Fibroblast of lung (primary cell): ENCODE results near the gene UCHL1. TPM values are rescaled to one million over a fixed set of nuclear protein-coding genes. Genes with fewer than 3 reads are reported as not detected.

Experiments
- DNase-seq, 2 donors: peaks; one replicate each; pipeline versions ENCODE4 v3.0.0 to v3.0.0-alpha.2; 2010; ENCODE audit warnings: low read depth in 2 of 2
- H2AFZ ChIP-seq: 2 replicates; pipeline ENCODE4 v1.5.1; 2012; ENCODE audit warnings: low read length, control low read depth, inconsistent platforms
- H3K27ac ChIP-seq: 2 replicates; pipeline ENCODE4 v1.5.1; 2011; ENCODE audit warnings: low read length, control low read depth; ENCODE audit not compliant: insufficient read depth
- H3K27me3 ChIP-seq: 2 replicates; pipeline ENCODE4 v1.5.1; 2011; ENCODE audit warnings: mild to moderate bottlenecking, low read length; ENCODE audit not compliant: control insufficient read depth, insufficient read depth
- H3K36me3 ChIP-seq: 2 replicates; pipeline ENCODE4 v1.5.1; 2011; ENCODE audit warnings: low read length; ENCODE audit not compliant: control insufficient read depth, insufficient read depth
- H3K4me1 ChIP-seq: 2 replicates; pipeline ENCODE4 v1.5.1; 2011; ENCODE audit warnings: low read length; ENCODE audit not compliant: control insufficient read depth, insufficient read depth; ENCODE audit errors: extremely low read depth
- H3K4me2 ChIP-seq: 2 replicates; pipeline ENCODE4 v1.5.1; 2011; ENCODE audit warnings: low read length, control low read depth; ENCODE audit not compliant: insufficient read depth; ENCODE audit errors: extremely low read depth
- H3K4me3 ChIP-seq, 4 experiments: fragments of 200-600 bp in 1 of 4; sonication (generic) in 1 of 4; replicated peaks in 1 of 4; 2 replicates each; pipeline ENCODE4 v1.5.1; 2011 to 2016; ENCODE audit warnings: low read length in 4 of 4, low read depth in 3 of 4, mild to moderate bottlenecking in 3 of 4, control low read depth in 2 of 4, inconsistent platforms in 1 of 4, mixed read lengths in 1 of 4; ENCODE audit not compliant: insufficient read depth in 1 of 4; ENCODE audit errors: control extremely low read depth in 1 of 4
- H3K79me2 ChIP-seq: 2 replicates; pipeline ENCODE4 v1.5.1; 2012; ENCODE audit warnings: mild to moderate bottlenecking, low read length, inconsistent platforms; ENCODE audit not compliant: control insufficient read depth, insufficient read depth
- H3K9ac ChIP-seq: 2 replicates; pipeline ENCODE4 v1.5.1; 2011; ENCODE audit warnings: mild to moderate bottlenecking, low read length, control low read depth; ENCODE audit not compliant: insufficient read depth
- H3K9me3 ChIP-seq: 2 replicates; pipeline ENCODE4 v1.5.1; 2012; ENCODE audit warnings: low read depth, low read length; ENCODE audit not compliant: control insufficient read depth, insufficient read depth
- H4K20me1 ChIP-seq: 2 replicates; pipeline ENCODE4 v1.5.1; 2011; ENCODE audit warnings: low read length; ENCODE audit not compliant: control insufficient read depth, insufficient read depth; ENCODE audit errors: extremely low read depth
- EZH2 ChIP-seq: IDR thresholded peaks from 2 replicates; pipeline ENCODE4 v1.5.1; 2012; ENCODE audit warnings: low read length, control low read depth, mild to moderate bottlenecking; ENCODE audit errors: missing control alignments
- polyA plus RNA-seq, 2 donors: library from polyadenylated mRNA; depleted of rRNA in 1 of 2; stranded (reverse) in 1 of 2; unstranded in 1 of 2; fragments of >200 nt; gene quantifications; 2 replicates each; pipeline ENCODE4 v1.2.1, GENCODE V29; 2011 to 2012; ENCODE audit warnings: missing spikeins in 1 of 2
- total RNA-seq: library from RNA; depleted of rRNA; stranded (reverse); fragments of >200 nt; gene quantifications from 2 replicates; pipeline ENCODE4 v1.2.1, GENCODE V29; 2014
- TF ChIP-seq, protein P1 (sequence below), 2 donors: IDR thresholded peaks in 1 of 2; conservative IDR thresholded peaks in 1 of 2; 1 replicate in 1 of 2; 2 replicates in 1 of 2; pipeline ENCODE4 v1.5.1; 2011 to 2012; ENCODE audit warnings: low read length in 2 of 2, control low read depth in 1 of 2, inconsistent platforms in 1 of 2, low read depth in 1 of 2, mild to moderate bottlenecking in 1 of 2

The UCHL1 gene
- total and polyA plus RNA-seq, 2 donors (not counting 1 experiment from before 2014, with no cell fraction given), result 397 to 491 TPM

GRCh38 chr4:41301137-41301536 is 44.4 kb downstream of the UCHL1 start:
- Histone ChIP-seq H3K79me2 (no peaks in the 10 kb centered on the region), H3K4me1 (no peaks in the 10 kb centered on the region), H3K27me3 (no peaks in the 10 kb centered on the region), H3K4me2 (no peak overlapping the region), H3K27ac (no peak overlapping the region), H3K9me3 (no peaks in the 10 kb centered on the region), H2AFZ (no peak overlapping the region), H3K9ac (no peak overlapping the region), H4K20me1 (no peaks in the 10 kb centered on the region), H3K4me3 (no peak overlapping the region), H3K36me3 (no peaks in the 10 kb centered on the region)
- no peak for TF ChIP-seq EZH2
- TF ChIP-seq, protein P1, sequence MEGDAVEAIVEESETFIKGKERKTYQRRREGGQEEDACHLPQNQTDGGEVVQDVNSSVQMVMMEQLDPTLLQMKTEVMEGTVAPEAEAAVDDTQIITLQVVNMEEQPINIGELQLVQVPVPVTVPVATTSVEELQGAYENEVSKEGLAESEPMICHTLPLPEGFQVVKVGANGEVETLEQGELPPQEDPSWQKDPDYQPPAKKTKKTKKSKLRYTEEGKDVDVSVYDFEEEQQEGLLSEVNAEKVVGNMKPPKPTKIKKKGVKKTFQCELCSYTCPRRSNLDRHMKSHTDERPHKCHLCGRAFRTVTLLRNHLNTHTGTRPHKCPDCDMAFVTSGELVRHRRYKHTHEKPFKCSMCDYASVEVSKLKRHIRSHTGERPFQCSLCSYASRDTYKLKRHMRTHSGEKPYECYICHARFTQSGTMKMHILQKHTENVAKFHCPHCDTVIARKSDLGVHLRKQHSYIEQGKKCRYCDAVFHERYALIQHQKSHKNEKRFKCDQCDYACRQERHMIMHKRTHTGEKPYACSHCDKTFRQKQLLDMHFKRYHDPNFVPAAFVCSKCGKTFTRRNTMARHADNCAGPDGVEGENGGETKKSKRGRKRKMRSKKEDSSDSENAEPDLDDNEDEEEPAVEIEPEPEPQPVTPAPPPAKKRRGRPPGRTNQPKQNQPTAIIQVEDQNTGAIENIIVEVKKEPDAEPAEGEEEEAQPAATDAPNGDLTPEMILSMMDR (conservative IDR thresholded peaks at IDR 0.05 in 1 of 2, IDR thresholded peaks at IDR 0.05 in 1 of 2; ENCODE audit: low read depth in 1 of 2, low read length in 2 of 2), result no peak
- DNase-seq, result no peak

DNA sequence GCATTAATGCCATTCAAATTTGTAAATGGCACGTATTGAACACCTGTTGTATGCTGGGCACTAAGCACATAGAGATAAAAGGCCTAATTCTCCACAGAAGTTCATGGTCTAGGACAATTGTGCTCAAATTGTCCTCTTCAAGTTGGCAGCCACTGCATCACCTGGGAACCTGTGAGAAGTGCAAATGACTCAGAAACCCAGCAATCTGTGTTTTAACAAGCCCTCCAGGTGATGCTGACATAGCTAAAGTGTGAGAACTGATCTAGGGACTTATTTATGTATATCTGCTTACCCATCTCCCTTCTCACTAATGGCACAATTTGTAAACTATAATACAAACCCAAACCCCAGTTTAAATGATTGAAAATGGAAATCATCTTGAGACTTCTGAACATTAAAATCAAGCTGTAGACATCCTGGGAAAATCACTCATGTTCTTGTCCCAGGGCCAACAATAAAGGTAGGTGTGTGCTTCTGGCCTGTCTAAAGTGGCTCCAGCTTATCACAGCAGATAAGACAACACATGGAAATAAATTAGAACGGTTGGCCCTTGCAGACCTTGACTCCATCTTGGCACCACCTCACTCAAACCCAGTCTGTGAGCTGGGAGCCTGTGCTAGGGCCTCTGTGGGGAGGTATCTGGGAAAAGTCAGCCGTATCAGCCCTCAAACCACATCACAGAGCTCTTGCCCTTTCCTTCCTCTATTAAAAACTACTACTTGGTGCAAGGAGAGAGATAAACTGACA is 46.8 kb downstream of the UCHL1 start:
- no peaks in the 10 kb centered on the region for H3K27me3 ChIP-seq
- H4K20me1 ChIP-seq, result no peaks in the 10 kb centered on the region
- TF ChIP-seq, protein P1 (conservative IDR thresholded peaks at IDR 0.05 in 1 of 2, IDR thresholded peaks at IDR 0.05 in 1 of 2; ENCODE audit: low read depth in 1 of 2, low read length in 2 of 2), result no peak
- TF ChIP-seq EZH2, result no peak
- H3K36me3 ChIP-seq, result no peaks in the 10 kb centered on the region
- H3K9me3 ChIP-seq, result no peaks in the 10 kb centered on the region
- no peak for DNase-seq
- H3K4me3 ChIP-seq, result no peak overlapping the region
- no peak overlapping the region for H3K27ac ChIP-seq
- H3K4me2 ChIP-seq, result no peak overlapping the region
- no peaks in the 10 kb centered on the region for H3K4me1 ChIP-seq
- no peaks in the 10 kb centered on the region for H3K79me2 ChIP-seq
- H3K9ac ChIP-seq, result no peak overlapping the region
- no peak overlapping the region for H2AFZ ChIP-seq

GRCh38 chr4:41304221-41304620 is 47.5 kb downstream of the UCHL1 start:
- H3K27me3 ChIP-seq, result peaks cover 4% of the 10 kb centered on the region
- TF ChIP-seq, protein P1 (conservative IDR thresholded peaks at IDR 0.05 in 1 of 2, IDR thresholded peaks at IDR 0.05 in 1 of 2; ENCODE audit: low read depth in 1 of 2, low read length in 2 of 2), result no peak
- no peak overlapping the region for H3K4me3 ChIP-seq
- no peaks in the 10 kb centered on the region for H3K79me2 ChIP-seq
- no peaks in the 10 kb centered on the region for H3K9me3 ChIP-seq
- H4K20me1 ChIP-seq, result no peaks in the 10 kb centered on the region
- no peak overlapping the region for H3K4me2 ChIP-seq
- H3K9ac ChIP-seq, result no peak overlapping the region
- no peaks in the 10 kb centered on the region for H3K4me1 ChIP-seq
- no peak overlapping the region for H2AFZ ChIP-seq
- H3K27ac ChIP-seq, result no peak overlapping the region
- H3K36me3 ChIP-seq, result no peaks in the 10 kb centered on the region
- no peak for DNase-seq
